Measurements from ENCODE around the gene RHEX. TPM values are rescaled to one million over a fixed set of nuclear protein-coding genes. Genes with fewer than 3 reads are reported as not detected.
"Not testable (repeated sequence)": the region's sequence is repeated elsewhere in the genome, so short reads cannot be mapped to it uniquely, and the experiment has no call there.

Gene RHEX
- total RNA-seq = not detected

GRCh38 chr1:206052919-206053610, at the start of gene RHEX:
RHEX (plus strand) TSS chr1:206053173; CDS start chr1:206097829, 44,656 bp downstream.
- H3K9me3 Mint-ChIP-seq; H3K36me3 Mint-ChIP-seq (ENCODE audit: low read depth); H3K27me3 Mint-ChIP-seq: not testable (repeated sequence)
- H3K4me3 Mint-ChIP-seq = peak within 1 kb of the TSS; percentile 37
- peaks cover 26% of the 10 kb centered on the region for H3K4me1 Mint-ChIP-seq
- peak within 1 kb of the TSS; percentile 60 for H3K27ac Mint-ChIP-seq
- peak; percentile 17 for ATAC-seq (replicated peaks)

DNA sequence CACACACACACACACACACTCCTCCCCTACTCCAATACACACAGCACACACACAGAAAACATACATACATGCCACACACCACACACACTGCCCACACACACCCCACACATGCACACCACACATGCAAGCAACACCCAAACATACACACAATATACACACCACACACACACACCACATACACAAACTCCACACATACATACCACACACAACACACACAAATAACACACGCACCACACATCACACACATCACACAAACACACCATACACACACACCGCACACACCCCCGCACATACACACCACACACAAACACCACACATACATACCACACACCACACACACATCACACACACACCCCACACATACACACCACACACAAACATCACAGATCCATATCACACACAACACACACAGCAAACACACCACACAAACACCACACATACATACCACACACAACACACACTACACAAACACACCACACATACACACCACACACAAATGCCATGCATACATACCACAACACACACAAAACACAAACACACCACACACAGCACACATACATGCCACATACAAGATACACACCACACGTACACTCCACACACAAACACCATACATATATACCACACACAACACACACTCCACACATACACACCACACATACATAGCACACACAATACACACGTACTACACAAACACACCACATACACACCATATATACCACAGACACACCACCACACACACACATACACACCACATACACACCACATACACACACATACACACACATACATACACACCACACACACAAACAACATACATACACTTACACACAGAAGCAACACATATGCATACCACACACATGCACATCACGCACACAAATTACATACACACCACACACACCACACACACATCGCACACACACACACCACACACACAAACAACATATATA, 48.8 kb upstream of the RHEX start:
- no peak overlapping the region for H3K27ac Mint-ChIP-seq
- H3K4me3 Mint-ChIP-seq = no peak overlapping the region
- no peaks in the 10 kb centered on the region for H3K9me3 Mint-ChIP-seq
- H3K4me1 Mint-ChIP-seq = peaks cover 8% of the 10 kb centered on the region
- H3K27me3 Mint-ChIP-seq = peaks cover 14% of the 10 kb centered on the region
- H3K36me3 Mint-ChIP-seq (ENCODE audit: low read depth) = no peaks in the 10 kb centered on the region
- ATAC-seq (replicated peaks) = no peak

GRCh38 chr1:206004826-206005225, 48.1 kb upstream of the RHEX start:
- H3K27me3 Mint-ChIP-seq = peaks cover 14% of the 10 kb centered on the region
- ATAC-seq (replicated peaks) = no peak
- H3K9me3 Mint-ChIP-seq = no peaks in the 10 kb centered on the region
- H3K4me3 Mint-ChIP-seq = no peak overlapping the region
- H3K27ac Mint-ChIP-seq = no peak overlapping the region
- H3K36me3 Mint-ChIP-seq (ENCODE audit: low read depth) = no peaks in the 10 kb centered on the region
- peaks cover 8% of the 10 kb centered on the region for H3K4me1 Mint-ChIP-seq

- Mint-ChIP-seq H3K9me3 (no peaks in the 10 kb centered on the region), H3K4me3 (no peak overlapping the region), H3K4me1 (peaks cover 8% of the 10 kb centered on the region), H3K27me3 (peaks cover 14% of the 10 kb centered on the region), H3K27ac (no peak overlapping the region), H3K36me3 (ENCODE audit: low read depth) (no peaks in the 10 kb centered on the region)
- no peak for ATAC-seq (replicated peaks)
Observed at GRCh38 chr1:206005234-206005633, 47.7 kb upstream of the RHEX start.

- no peaks in the 10 kb centered on the region for H3K9me3 Mint-ChIP-seq
- H3K27ac Mint-ChIP-seq = no peak overlapping the region
- no peaks in the 10 kb centered on the region for H3K36me3 Mint-ChIP-seq (ENCODE audit: low read depth)
- H3K4me3 Mint-ChIP-seq = no peak overlapping the region
- H3K4me1 Mint-ChIP-seq = peaks cover 9% of the 10 kb centered on the region
- H3K27me3 Mint-ChIP-seq = peaks cover 14% of the 10 kb centered on the region
- no peak for ATAC-seq (replicated peaks)
Observed at GRCh38 chr1:206005778-206006180, 47.2 kb upstream of the RHEX start.

GRCh38 chr1:206006946-206007345, 46.0 kb upstream of the RHEX start:
- no peak for ATAC-seq (replicated peaks)
- no peak overlapping the region for H3K4me3 Mint-ChIP-seq
- peaks cover 21% of the 10 kb centered on the region for H3K4me1 Mint-ChIP-seq
- H3K36me3 Mint-ChIP-seq (ENCODE audit: low read depth) = no peaks in the 10 kb centered on the region
- H3K9me3 Mint-ChIP-seq = no peaks in the 10 kb centered on the region
- H3K27ac Mint-ChIP-seq = no peak overlapping the region
- H3K27me3 Mint-ChIP-seq = peaks cover 14% of the 10 kb centered on the region

DNA sequence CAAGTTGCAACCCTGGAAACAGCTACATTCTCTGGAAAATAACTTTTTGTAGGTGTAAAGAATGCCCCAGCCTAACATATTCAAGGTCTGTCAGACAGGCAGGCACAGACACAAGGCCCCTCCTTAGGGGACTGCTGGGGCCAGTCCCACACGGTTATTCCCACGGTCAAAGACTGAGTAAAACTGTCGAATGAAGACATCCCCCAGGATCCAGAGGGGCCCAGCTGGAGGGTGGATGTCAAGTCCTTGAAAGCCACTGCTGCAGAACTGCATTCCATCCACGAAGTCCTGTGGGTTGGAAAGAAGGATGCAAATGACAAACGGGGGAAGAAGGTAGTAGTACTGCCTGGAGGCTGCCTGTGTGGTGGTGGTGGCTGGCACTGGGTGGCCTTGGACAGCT, 42.9 kb upstream of the RHEX start:
- H3K4me1 Mint-ChIP-seq = peaks cover 22% of the 10 kb centered on the region
- H3K4me3 Mint-ChIP-seq = no peak overlapping the region
- no peak overlapping the region for H3K27ac Mint-ChIP-seq
- no peaks in the 10 kb centered on the region for H3K36me3 Mint-ChIP-seq (ENCODE audit: low read depth)
- no peak for ATAC-seq (replicated peaks)
- H3K9me3 Mint-ChIP-seq = no peaks in the 10 kb centered on the region
- peaks cover 4% of the 10 kb centered on the region for H3K27me3 Mint-ChIP-seq

DNA sequence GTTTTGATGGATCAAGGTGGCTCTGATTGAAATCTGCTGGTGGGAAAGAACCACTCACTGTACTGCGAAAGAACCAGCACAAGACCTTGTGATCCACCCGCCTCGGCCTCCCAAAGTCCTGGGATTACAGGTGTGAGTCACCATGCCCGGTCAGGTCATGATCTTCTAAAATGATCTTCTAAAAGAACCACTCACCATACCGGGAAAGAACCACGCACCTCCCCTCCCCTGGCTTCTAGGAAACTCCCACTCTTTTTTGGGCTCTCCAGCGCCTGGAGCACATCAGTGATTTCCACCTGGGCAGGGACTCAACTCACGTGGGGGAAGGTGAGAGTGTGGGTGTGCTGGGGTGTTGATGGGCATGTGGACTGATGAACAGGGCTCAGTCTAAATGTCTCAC, 41.9 kb upstream of the RHEX start:
- H3K4me1 Mint-ChIP-seq = peaks cover 22% of the 10 kb centered on the region
- no peaks in the 10 kb centered on the region for H3K9me3 Mint-ChIP-seq
- peak; percentile 82 for ATAC-seq (replicated peaks)
- no peaks in the 10 kb centered on the region for H3K36me3 Mint-ChIP-seq (ENCODE audit: low read depth)
- H3K27me3 Mint-ChIP-seq = peaks cover 3% of the 10 kb centered on the region
- H3K27ac Mint-ChIP-seq = peak overlapping the region; percentile 20
- H3K4me3 Mint-ChIP-seq = peak overlapping the region; percentile 45

DNA sequence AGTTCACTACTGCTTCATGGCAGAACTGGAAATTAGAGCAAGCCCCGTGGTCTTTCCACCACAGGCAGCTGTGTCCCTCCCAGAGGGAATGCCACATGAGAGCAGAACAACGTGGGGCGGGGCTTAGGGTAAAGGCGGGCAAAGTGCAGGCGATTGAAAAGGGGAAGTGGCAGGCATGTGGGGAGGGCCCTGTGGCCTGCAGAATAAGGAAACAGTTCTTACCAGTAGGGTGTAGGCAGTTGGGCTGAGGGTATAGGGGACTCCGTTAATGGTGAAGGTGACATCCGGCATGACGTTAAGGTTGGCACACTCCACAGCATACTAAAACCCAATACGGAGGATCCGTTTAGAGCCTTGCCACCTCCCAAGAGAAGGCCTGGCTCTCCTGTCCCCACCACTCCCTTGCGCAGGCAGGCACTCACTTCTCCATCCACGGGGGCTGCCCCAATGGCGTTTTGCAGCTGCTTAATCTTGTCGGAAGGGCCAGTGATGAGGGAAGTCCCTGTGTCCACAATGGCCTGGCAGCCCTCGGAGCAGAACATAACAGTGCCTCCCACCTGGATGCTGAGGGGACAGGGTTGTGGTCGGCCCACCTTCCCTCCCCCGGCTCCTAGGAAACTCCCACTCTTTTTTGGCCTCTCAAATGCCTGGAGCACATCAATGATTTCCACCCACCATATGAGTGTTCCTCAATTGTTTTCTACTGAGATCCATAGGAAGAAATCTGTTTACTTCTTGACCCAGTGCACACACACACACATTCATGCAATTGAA, 40.7 kb upstream of the RHEX start:
- Mint-ChIP-seq H3K9me3 (no peaks in the 10 kb centered on the region), H3K36me3 (ENCODE audit: low read depth) (no peaks in the 10 kb centered on the region), H3K4me1 (peaks cover 22% of the 10 kb centered on the region), H3K4me3 (peak overlapping the region; percentile 45), H3K27ac (no peak overlapping the region), H3K27me3 (no peaks in the 10 kb centered on the region)
- peak; percentile 59 for ATAC-seq (replicated peaks)

GRCh38 chr1:206013026-206013795, 39.8 kb upstream of the RHEX start:
- Mint-ChIP-seq H3K27ac (no peak overlapping the region), H3K27me3 (no peaks in the 10 kb centered on the region), H3K4me1 (peaks cover 22% of the 10 kb centered on the region), H3K36me3 (ENCODE audit: low read depth) (no peaks in the 10 kb centered on the region), H3K9me3 (no peaks in the 10 kb centered on the region), H3K4me3 (no peak overlapping the region)
- ATAC-seq (replicated peaks) = no peak

GRCh38 chr1:206014601-206015000, 38.4 kb upstream of the RHEX start:
- ATAC-seq (replicated peaks) = no peak
- Mint-ChIP-seq H3K36me3 (ENCODE audit: low read depth) (no peaks in the 10 kb centered on the region), H3K27ac (no peak overlapping the region), H3K9me3 (no peaks in the 10 kb centered on the region), H3K27me3 (no peaks in the 10 kb centered on the region), H3K4me3 (no peak overlapping the region), H3K4me1 (peaks cover 22% of the 10 kb centered on the region)

DNA sequence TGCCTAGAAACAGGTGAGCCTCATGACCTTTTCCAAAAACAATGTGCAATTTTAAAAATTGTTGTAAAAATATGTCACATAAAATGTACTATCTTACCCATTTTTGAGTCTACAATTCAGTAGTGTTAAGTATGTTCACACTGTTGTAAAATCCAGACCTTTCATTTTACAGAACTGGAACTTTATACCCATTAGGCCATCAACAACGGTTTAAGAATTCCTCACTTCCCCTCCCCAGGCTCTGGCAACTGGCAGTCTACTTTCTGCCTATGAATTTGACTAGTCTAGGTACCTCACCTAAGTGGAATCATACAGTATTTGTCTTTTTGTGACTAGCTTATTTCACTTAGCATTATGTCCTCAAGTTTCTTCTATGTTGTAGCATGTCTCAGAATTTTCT, 37.9 kb upstream of the RHEX start:
- H3K27me3 Mint-ChIP-seq = no peaks in the 10 kb centered on the region
- H3K4me3 Mint-ChIP-seq = no peak overlapping the region
- H3K27ac Mint-ChIP-seq = no peak overlapping the region
- H3K4me1 Mint-ChIP-seq = peaks cover 22% of the 10 kb centered on the region
- ATAC-seq (replicated peaks) = no peak
- no peaks in the 10 kb centered on the region for H3K9me3 Mint-ChIP-seq
- H3K36me3 Mint-ChIP-seq (ENCODE audit: low read depth) = no peaks in the 10 kb centered on the region

- H3K36me3 Mint-ChIP-seq (ENCODE audit: low read depth) = no peaks in the 10 kb centered on the region
- no peaks in the 10 kb centered on the region for H3K9me3 Mint-ChIP-seq
Observed at GRCh38 chr1:206020393-206021007, 32.5 kb upstream of the RHEX start.

More at GRCh38 chr1:206020393-206021007, 32.5 kb upstream of the RHEX start:
- Mint-ChIP-seq H3K4me1 (no peaks in the 10 kb centered on the region), H3K27ac (no peak overlapping the region), H3K27me3 (peaks cover 16% of the 10 kb centered on the region), H3K4me3 (no peak overlapping the region)
- ATAC-seq (replicated peaks) = no peak

Data from activated T-helper 17 cell treated with anti-CD3 and anti-CD28 coated beads, Interleukin-2, amount 50 U/mL, for 72 hours (primary cell).